ENCODE results near the gene STAT3. TPM values are rescaled to one million over a fixed set of nuclear protein-coding genes. Genes with fewer than 3 reads are reported as not detected.

STAT3 gene
- total RNA-seq, 1 donor from 2014 or later = 68.0 TPM

DNA sequence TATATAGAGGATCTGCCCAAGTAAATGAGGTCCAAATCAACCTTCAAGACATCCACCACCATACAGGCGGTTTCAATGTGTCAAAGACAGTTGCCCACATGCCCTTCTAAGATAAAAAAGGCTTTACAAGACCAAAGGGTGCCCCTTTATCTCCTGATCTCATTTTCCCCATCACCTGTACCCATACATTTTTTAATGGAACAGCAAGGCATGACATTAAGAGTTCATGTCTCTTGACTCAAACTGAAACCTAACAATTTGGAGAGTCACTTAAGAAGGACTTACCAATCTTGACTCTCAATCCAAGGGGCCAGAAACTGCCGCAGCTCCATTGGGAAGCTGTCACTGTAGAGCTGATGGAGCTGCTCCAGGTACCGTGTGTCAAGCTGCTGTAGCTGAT, 40.1 kb downstream of the STAT3 start:
- Mint-ChIP-seq H3K27ac (ENCODE audit: unreplicated experiment) (no peak overlapping the region), H3K27me3 (ENCODE audit: unreplicated experiment) (peaks cover 3% of the 10 kb centered on the region), H3K36me3 (ENCODE audit: unreplicated experiment) (peaks cover 3% of the 10 kb centered on the region), H3K4me3 (ENCODE audit: unreplicated experiment) (no peak overlapping the region), H3K4me1 (ENCODE audit: low read depth, unreplicated experiment) (peaks cover 10% of the 10 kb centered on the region), H3K9me3 (ENCODE audit: unreplicated experiment) (no peaks in the 10 kb centered on the region)
- DNase-seq = no peak
- no peak for TF ChIP-seq CTCF (IDR thresholded peaks at IDR 0.05; ENCODE audit: partially characterized antibody, unreplicated experiment)

DNA sequence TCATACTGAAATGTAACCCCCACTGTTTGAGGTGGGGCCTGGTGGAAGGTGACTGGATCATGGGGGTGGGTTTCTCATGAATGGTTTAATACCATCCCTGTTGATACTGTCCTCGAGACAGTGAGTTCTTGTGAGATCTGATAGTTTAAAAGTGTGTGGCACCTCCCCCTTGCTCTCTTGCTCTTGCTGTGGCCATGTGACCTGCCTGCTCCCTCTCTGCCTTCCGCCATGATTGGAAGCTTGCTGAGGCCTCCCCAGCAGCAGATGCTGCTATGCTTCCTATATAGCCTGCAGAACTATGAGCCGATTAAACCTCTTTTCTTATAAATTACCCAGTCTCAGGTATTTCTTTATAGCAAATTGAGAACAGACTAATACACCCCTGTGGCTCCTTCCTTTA, 40.6 kb downstream of the STAT3 start:
- Mint-ChIP-seq H3K4me3 (ENCODE audit: unreplicated experiment) (no peak overlapping the region), H3K4me1 (ENCODE audit: low read depth, unreplicated experiment) (peaks cover 10% of the 10 kb centered on the region), H3K27me3 (ENCODE audit: unreplicated experiment) (peaks cover 3% of the 10 kb centered on the region), H3K36me3 (ENCODE audit: unreplicated experiment) (peaks cover 3% of the 10 kb centered on the region), H3K27ac (ENCODE audit: unreplicated experiment) (peak overlapping the region; percentile 50), H3K9me3 (ENCODE audit: unreplicated experiment) (no peaks in the 10 kb centered on the region)
- no peak for TF ChIP-seq CTCF (IDR thresholded peaks at IDR 0.05; ENCODE audit: partially characterized antibody, unreplicated experiment)
- DNase-seq = no peak

DNA sequence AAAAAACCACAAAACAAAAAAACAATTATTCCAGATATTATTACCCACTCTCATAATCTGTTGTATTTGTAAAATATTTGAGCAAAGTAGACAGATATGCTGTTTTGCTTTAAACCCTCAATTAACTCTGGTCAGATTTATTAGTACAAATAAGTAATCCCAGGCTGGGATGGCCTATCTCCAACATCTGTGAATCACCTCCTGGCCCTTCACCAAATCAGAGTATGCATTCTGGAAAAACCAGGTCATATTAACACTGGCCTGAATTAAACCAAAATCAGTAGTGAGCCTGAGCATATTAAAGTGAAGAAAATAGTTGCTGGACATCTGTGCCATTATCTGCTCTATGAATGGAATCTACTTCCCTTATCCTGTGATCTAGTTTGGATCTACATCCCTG, 41.0 kb downstream of the STAT3 start:
- H3K36me3 Mint-ChIP-seq (ENCODE audit: unreplicated experiment) = peaks cover 3% of the 10 kb centered on the region
- no peak for TF ChIP-seq CTCF (IDR thresholded peaks at IDR 0.05; ENCODE audit: partially characterized antibody, unreplicated experiment)
- H3K4me3 Mint-ChIP-seq (ENCODE audit: unreplicated experiment) = no peak overlapping the region
- peak overlapping the region; percentile 50 for H3K27ac Mint-ChIP-seq (ENCODE audit: unreplicated experiment)
- peaks cover 3% of the 10 kb centered on the region for H3K27me3 Mint-ChIP-seq (ENCODE audit: unreplicated experiment)
- DNase-seq = no peak
- peaks cover 10% of the 10 kb centered on the region for H3K4me1 Mint-ChIP-seq (ENCODE audit: low read depth, unreplicated experiment)
- H3K9me3 Mint-ChIP-seq (ENCODE audit: unreplicated experiment) = no peaks in the 10 kb centered on the region

GRCh38 chr17:42346481-42346880, 41.8 kb downstream of the STAT3 start:
- H3K36me3 Mint-ChIP-seq (ENCODE audit: unreplicated experiment) = peaks cover 3% of the 10 kb centered on the region
- H3K4me3 Mint-ChIP-seq (ENCODE audit: unreplicated experiment) = no peak overlapping the region
- no peaks in the 10 kb centered on the region for H3K9me3 Mint-ChIP-seq (ENCODE audit: unreplicated experiment)
- no peak for TF ChIP-seq CTCF (IDR thresholded peaks at IDR 0.05; ENCODE audit: partially characterized antibody, unreplicated experiment)
- DNase-seq = no peak
- peaks cover 10% of the 10 kb centered on the region for H3K4me1 Mint-ChIP-seq (ENCODE audit: low read depth, unreplicated experiment)
- H3K27ac Mint-ChIP-seq (ENCODE audit: unreplicated experiment) = no peak overlapping the region
- H3K27me3 Mint-ChIP-seq (ENCODE audit: unreplicated experiment) = peaks cover 3% of the 10 kb centered on the region

GRCh38 chr17:42345396-42346073, 42.7 kb downstream of the STAT3 start:
- Mint-ChIP-seq H3K4me1 (ENCODE audit: low read depth, unreplicated experiment) (peaks cover 10% of the 10 kb centered on the region), H3K4me3 (ENCODE audit: unreplicated experiment) (no peak overlapping the region), H3K36me3 (ENCODE audit: unreplicated experiment) (peaks cover 8% of the 10 kb centered on the region), H3K9me3 (ENCODE audit: unreplicated experiment) (no peaks in the 10 kb centered on the region), H3K27ac (ENCODE audit: unreplicated experiment) (no peak overlapping the region), H3K27me3 (ENCODE audit: unreplicated experiment) (peaks cover 7% of the 10 kb centered on the region)
- TF ChIP-seq CTCF (IDR thresholded peaks at IDR 0.05; ENCODE audit: partially characterized antibody, unreplicated experiment) = no peak
- no peak for DNase-seq

Measured in glutamatergic neuron (in vitro differentiated cells).